Fibroblast of lung (primary cell): Measurements from ENCODE around the gene PIP4K2B.

ENCODE experiments used
- CTCF ChIP-seq, 2 donors: IDR thresholded peaks in 1 of 2; conservative IDR thresholded peaks in 1 of 2; 1 replicate in 1 of 2; 2 replicates in 1 of 2; pipeline ENCODE4 v1.5.1; 2011 to 2012; ENCODE audit warnings: low read length in 2 of 2, control low read depth in 1 of 2, inconsistent platforms in 1 of 2, low read depth in 1 of 2, mild to moderate bottlenecking in 1 of 2
- EZH2 ChIP-seq: IDR thresholded peaks from 2 replicates; pipeline ENCODE4 v1.5.1; 2012; ENCODE audit warnings: low read length, control low read depth, mild to moderate bottlenecking; ENCODE audit errors: missing control alignments

- no peak for TF ChIP-seq EZH2
- no peak for TF ChIP-seq CTCF (conservative IDR thresholded peaks at IDR 0.05 in 1 of 2, IDR thresholded peaks at IDR 0.05 in 1 of 2; ENCODE audit: low read depth in 1 of 2, low read length in 2 of 2)
Observed at GRCh38 chr17:38748892-38749222, 50.5 kb downstream of the PIP4K2B start.
